ELR (cell line): ENCODE measurements around the gene ROR1.
"Not testable (repeated sequence)": the region's sequence is repeated elsewhere in the genome, so short reads cannot be mapped to it uniquely, and the experiment has no call there.

ENCODE experiments used
- DNase-seq: peaks from one replicate; pipeline ENCODE4 v3.0.0-alpha.2; 2015; ENCODE audit warnings: low read depth

Gene ROR1

GRCh38 chr1:64186138-64186897 lies 412.5 kb downstream of the ROR1 start:
- no peak for DNase-seq

GRCh38 chr1:64186898-64187280 lies 413.1 kb downstream of the ROR1 start:
- DNase-seq, result no peak

GRCh38 chr1:64187646-64188045 lies 413.8 kb downstream of the ROR1 start:
- DNase-seq, result peak; percentile 11

- no peak for DNase-seq
These were observed 418.5 kb downstream of the ROR1 start for GRCh38 chr1:64192290-64192689.

GRCh38 chr1:64194168-64195080 lies 420.6 kb downstream of the ROR1 start:
- DNase-seq, result no peak

GRCh38 chr1:64195081-64195395 lies 421.2 kb downstream of the ROR1 start:
- no peak for DNase-seq

GRCh38 chr1:64196074-64196870 lies 422.5 kb downstream of the ROR1 start:
- no peak for DNase-seq

GRCh38 chr1:64197076-64197475 lies 423.3 kb downstream of the ROR1 start:
- no peak for DNase-seq

GRCh38 chr1:64199154-64199553 lies 425.3 kb downstream of the ROR1 start:
- DNase-seq, result peak; percentile 20

GRCh38 chr1:64200064-64200463 lies 426.2 kb downstream of the ROR1 start:
- DNase-seq, result no peak

- no peak for DNase-seq
These were observed 429.6 kb downstream of the ROR1 start, which contains the start of gene UBE2U for GRCh38 chr1:64203420-64203819. Gene UBE2U, plus strand, starts transcription at chr1:64203623. Its CDS starts 428 bp downstream, at chr1:64204051.

- DNase-seq, result no peak
These were observed 435.4 kb downstream of the ROR1 start for GRCh38 chr1:64209221-64209620.

- peak; percentile 55 for DNase-seq
These were observed 438.2 kb downstream of the ROR1 start for GRCh38 chr1:64212031-64212430.

- no peak for DNase-seq
These were observed 441.8 kb downstream of the ROR1 start for GRCh38 chr1:64215576-64215975.

- DNase-seq, result no peak
These were observed 446.4 kb downstream of the ROR1 start for GRCh38 chr1:64220241-64220640.

- DNase-seq, result peak; percentile 93
These were observed 449.7 kb downstream of the ROR1 start for GRCh38 chr1:64223329-64224151.

- DNase-seq, result not testable (repeated sequence)
These were observed 450.4 kb downstream of the ROR1 start for GRCh38 chr1:64224236-64224635.

GRCh38 chr1:64228167-64228957 lies 454.5 kb downstream of the ROR1 start:
- DNase-seq, result peak; percentile 33

GRCh38 chr1:64229307-64229706 lies 455.5 kb downstream of the ROR1 start:
- no peak for DNase-seq
